ENCODE data around the gene MACROH2A1.
A peak's percentile ranks its signal among the peaks of the same experiment; 100 is the strongest.

MACROH2A1 gene

GRCh38 chr5:135388860-135389435, 10.1 kb downstream of the MACROH2A1 start:
- TF ChIP-seq CTCF (conservative IDR thresholded peaks at IDR 0.05) (no peak), ZFX (IDR thresholded peaks at IDR 0.05) (no peak)

GRCh38 chr5:135387629-135387960, 11.4 kb downstream of the MACROH2A1 start:
- TF ChIP-seq CTCF (conservative IDR thresholded peaks at IDR 0.05): no peak
- TF ChIP-seq ZFX (IDR thresholded peaks at IDR 0.05): no peak
- peak overlapping the region; percentile 31 for H3K27ac ChIP-seq

More at GRCh38 chr5:135388860-135389435, 10.1 kb downstream of the MACROH2A1 start:
- H3K27ac ChIP-seq: no peak overlapping the region

- H3K27ac ChIP-seq: peak overlapping the region; percentile 31
- TF ChIP-seq ZFX (IDR thresholded peaks at IDR 0.05) (no peak), CTCF (conservative IDR thresholded peaks at IDR 0.05) (no peak)
These were observed 12.0 kb downstream of the MACROH2A1 start for GRCh38 chr5:135386886-135387628.

- H3K27ac ChIP-seq: no peak overlapping the region
- no peak for TF ChIP-seq CTCF (conservative IDR thresholded peaks at IDR 0.05)
- TF ChIP-seq ZFX (IDR thresholded peaks at IDR 0.05): no peak
These were observed 12.9 kb downstream of the MACROH2A1 start for GRCh38 chr5:135386096-135386495.

GRCh38 chr5:135385576-135385975, 13.5 kb downstream of the MACROH2A1 start:
- H3K27ac ChIP-seq: no peak overlapping the region
- TF ChIP-seq CTCF (conservative IDR thresholded peaks at IDR 0.05) (no peak), ZFX (IDR thresholded peaks at IDR 0.05) (no peak)

GRCh38 chr5:135384898-135385297, 14.1 kb downstream of the MACROH2A1 start:
- H3K27ac ChIP-seq: no peak overlapping the region
- TF ChIP-seq CTCF (conservative IDR thresholded peaks at IDR 0.05) (no peak), ZFX (IDR thresholded peaks at IDR 0.05) (no peak)

DNA sequence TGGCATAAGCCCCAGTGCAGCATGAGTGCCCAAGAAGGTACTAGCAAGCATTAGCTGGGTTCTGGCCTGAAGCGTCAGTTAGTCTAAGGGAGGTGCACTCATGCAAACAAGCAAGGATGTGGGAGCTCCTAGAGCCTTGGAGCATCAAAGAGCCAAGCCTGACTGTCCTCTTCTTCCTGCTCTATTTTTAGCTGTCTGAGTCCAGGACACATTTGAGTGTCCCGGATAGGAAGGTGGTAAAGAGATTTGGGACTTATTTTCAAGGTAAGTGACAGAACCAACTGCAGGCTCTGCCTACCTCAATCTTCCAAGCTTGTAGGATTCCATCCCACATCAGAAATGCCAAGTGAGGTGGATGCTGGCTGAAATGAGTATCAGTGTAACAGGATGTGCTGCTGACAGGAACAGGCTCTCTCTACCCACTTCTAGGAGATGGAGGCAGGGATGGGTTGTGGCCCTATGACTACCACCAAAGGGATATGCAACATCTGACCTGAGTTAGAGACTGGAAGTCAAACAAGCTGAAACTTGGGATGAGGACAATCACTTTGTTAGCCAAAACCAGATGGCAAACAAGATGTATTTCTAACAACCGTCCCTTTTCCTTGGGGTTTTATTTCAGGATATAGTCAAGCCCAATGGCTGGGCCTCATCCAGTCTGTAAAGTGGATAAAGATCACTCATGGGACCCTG, 15.1 kb downstream of the MACROH2A1 start:
- TF ChIP-seq ZFX (IDR thresholded peaks at IDR 0.05) (no peak), CTCF (conservative IDR thresholded peaks at IDR 0.05) (no peak)
- H3K27ac ChIP-seq: no peak overlapping the region
